SK-N-SH (cell line): ENCODE results near the gene SLC7A6OS. TPM values are rescaled to one million over a fixed set of nuclear protein-coding genes. Genes with fewer than 3 reads are reported as not detected.

Experiments
- CTCF ChIA-PET: fragments of 300-600, 350-600 bp; formaldehyde crosslinking; extraction: SDS; loops from one replicate; lab custom pipeline; 2021; lab: Yijun Ruan, JAX
- POLR2A ChIA-PET: fragments of 350-600 bp; sonication (Branson Sonifier 250); formaldehyde crosslinking; extraction: SDS; loops from one replicate; lab custom pipeline; 2020; ENCODE audit warnings: antibody characterized with exemption, inconsistent platforms; lab: Yijun Ruan, JAX
- DNase-seq: peaks from one replicate; pipeline ENCODE4 v3.0.0; 2012
- H2AFZ ChIP-seq: fragments of 200-600 bp; sonication (generic); 2 replicates; pipeline ENCODE4 v1.8.1; 2016; ENCODE audit warnings: antibody characterized with exemption, mild to moderate bottlenecking, low read depth
- H3F3A ChIP-seq: fragments of 200-600 bp; sonication (generic); replicated peaks from 2 replicates; pipeline ENCODE3; 2016; ENCODE audit warnings: antibody characterized with exemption, mild to moderate bottlenecking; ENCODE audit not compliant: insufficient read depth
- H3K27ac ChIP-seq, 2 experiments: fragments of 200-500 bp in 1 of 2; fragments of 200-600 bp in 1 of 2; sonication (Bioruptor generic) in 1 of 2; sonication (generic), shearing (Covaris generic) in 1 of 2; 2 replicates each; pipeline versions ENCODE4 v1.5.1 to v1.6.1; 2014 to 2016; ENCODE audit warnings: low read depth in 2 of 2, inconsistent platforms in 1 of 2, low read length in 1 of 2, mild to moderate bottlenecking in 1 of 2, mixed read lengths in 1 of 2
- H3K27me3 ChIP-seq: fragments of 200-600 bp; sonication (generic), shearing (Covaris generic); 2 replicates; pipeline ENCODE4 v1.6.1; 2016; ENCODE audit warnings: mixed run types; ENCODE audit not compliant: insufficient read depth
- H3K36me3 ChIP-seq, 2 experiments: fragments of 200-500 bp in 1 of 2; fragments of 200-600 bp in 1 of 2; sonication (Bioruptor generic) in 1 of 2; sonication (generic) in 1 of 2; replicated peaks in 1 of 2; 2 replicates each; pipeline versions ENCODE3 to v1.5.1; 2014 to 2016; ENCODE audit warnings: low read length in 1 of 2, mild to moderate bottlenecking in 1 of 2; ENCODE audit not compliant: insufficient read depth in 2 of 2, control insufficient read depth in 1 of 2
- H3K4me1 ChIP-seq, 2 experiments: fragments of 200-500 bp in 1 of 2; fragments of 200-600 bp in 1 of 2; sonication (Bioruptor generic) in 1 of 2; sonication (generic), shearing (Covaris generic) in 1 of 2; 2 replicates each; pipeline versions ENCODE4 v1.5.1 to v1.6.1; 2014 to 2016; ENCODE audit warnings: low read depth in 1 of 2, low read length in 1 of 2, mixed run types in 1 of 2; ENCODE audit not compliant: insufficient read depth in 2 of 2, control insufficient read depth in 1 of 2
- H3K4me2 ChIP-seq: fragments of 200-600 bp; sonication (generic), shearing (Covaris generic); 2 replicates; pipeline ENCODE4 v1.6.1; 2017; ENCODE audit warnings: mixed run types
- H3K4me3 ChIP-seq, 2 experiments: fragments of 200-500 bp in 1 of 2; fragments of 200-600 bp in 1 of 2; sonication (Bioruptor generic) in 1 of 2; sonication (generic), shearing (Covaris generic) in 1 of 2; 2 replicates each; pipeline versions ENCODE4 v1.5.1 to v1.8.1; 2014 to 2016; ENCODE audit warnings: low read depth in 2 of 2, inconsistent platforms in 1 of 2, low read length in 1 of 2, mild to moderate bottlenecking in 1 of 2, mixed read lengths in 1 of 2, moderate library complexity in 1 of 2
- H3K79me2 ChIP-seq: fragments of 200-600 bp; sonication (generic); 2 replicates; pipeline ENCODE4 v1.8.1; 2017; ENCODE audit warnings: mild to moderate bottlenecking; ENCODE audit not compliant: insufficient read depth
- H3K9ac ChIP-seq: fragments of 200-600 bp; sonication (generic); 2 replicates; pipeline ENCODE4 v1.6.1; 2017; ENCODE audit warnings: mixed run types
- H3K9me2 ChIP-seq: fragments of 200-600 bp; sonication (generic); 2 replicates; pipeline ENCODE4 v1.6.1; 2017; ENCODE audit warnings: mixed run types
- H3K9me3 ChIP-seq: fragments of 200-600 bp; sonication (generic); 2 replicates; pipeline ENCODE4 v1.6.1; 2017; ENCODE audit warnings: mixed run types, mild to moderate bottlenecking, moderate library complexity
- H4K20me1 ChIP-seq: fragments of 200-600 bp; sonication (generic); 2 replicates; pipeline ENCODE4 v1.6.1; 2017; ENCODE audit warnings: mild to moderate bottlenecking, mixed run types; ENCODE audit not compliant: insufficient read depth
- ELF1 ChIP-seq: IDR thresholded peaks from 2 replicates; pipeline ENCODE4 v1.4.0; 2012
- FOXJ3 ChIP-seq: sonication (generic); formaldehyde crosslinking; IDR thresholded peaks from 2 replicates; pipeline ENCODE4 v1.5.1; 2020; ENCODE audit warnings: mild to moderate bottlenecking, missing genetic modification reagents
- GATA2 ChIP-seq: sonication (generic); formaldehyde crosslinking; IDR thresholded peaks from 2 replicates; pipeline ENCODE4 v1.5.0; 2020; ENCODE audit warnings: mild to moderate bottlenecking, missing genetic modification reagents
- JUND ChIP-seq: IDR thresholded peaks from 2 replicates; pipeline ENCODE4 v1.4.0; 2012
- RAD21 ChIP-seq: IDR thresholded peaks from 2 replicates; pipeline ENCODE4 v1.6.1; 2012; ENCODE audit warnings: mild to moderate bottlenecking, low read length
- RCOR1 ChIP-seq: fragments of 150-350 bp; IDR thresholded peaks from 2 replicates; pipeline ENCODE4 v1.6.1; 2017; ENCODE audit warnings: antibody characterized with exemption, low read length
- REST ChIP-seq: IDR thresholded peaks from 2 replicates; pipeline ENCODE4 v1.6.1; 2012; ENCODE audit warnings: mild to moderate bottlenecking, low read depth, low read length, moderate library complexity
- RXRA ChIP-seq: IDR thresholded peaks from 2 replicates; pipeline ENCODE4 v1.4.0; 2012; ENCODE audit warnings: low read depth, mild to moderate bottlenecking, borderline replicate concordance
- SIN3A ChIP-seq: IDR thresholded peaks from 2 replicates; pipeline ENCODE4 v1.6.1; 2012; ENCODE audit warnings: low read depth, mild to moderate bottlenecking, low read length, moderate library complexity, borderline replicate concordance
- TAF1 ChIP-seq: IDR thresholded peaks from 2 replicates; pipeline ENCODE4 v1.6.1; 2012; ENCODE audit warnings: low read depth, mild to moderate bottlenecking, low read length, moderate library complexity, borderline replicate concordance
- TEAD4 ChIP-seq: IDR thresholded peaks from 2 replicates; pipeline ENCODE4 v1.4.0; 2012; ENCODE audit warnings: mild to moderate bottlenecking, borderline replicate concordance; ENCODE audit not compliant: insufficient read depth
- USF2 ChIP-seq: fragments of 150-350 bp; IDR thresholded peaks from 2 replicates; pipeline ENCODE4 v1.6.1; 2017; ENCODE audit warnings: antibody characterized with exemption, low read length, low read depth, borderline replicate concordance
- WGBS: methylation state at CpG from one replicate; pipeline ENCODE4 v1.1.6; 2017; ENCODE audit warnings: low lambda C conversion rate; 5-methylcytosine and 5-hydroxymethylcytosine counted together
- polyA plus RNA-seq, 3 experiments: library from polyadenylated mRNA; depleted of rRNA; stranded (reverse); fragments of >200 nt; gene quantifications; 2 replicates each; pipeline ENCODE4 v1.2.3, GENCODE V29; 2012
- TF ChIP-seq, protein P1 (sequence below): IDR thresholded peaks from 2 replicates; pipeline ENCODE4 v1.4.0; 2012; ENCODE audit warnings: low read depth, borderline replicate concordance
- TF ChIP-seq, protein P2 (sequence below): fragments of 200-600 bp; sonication (generic); IDR thresholded peaks from 2 replicates; pipeline ENCODE4 v1.6.1; 2017; ENCODE audit warnings: antibody characterized with exemption, mild to moderate bottlenecking, moderate library complexity

Gene SLC7A6OS
- polyA plus RNA-seq, 1 of the 3 experiments (the other 2 are of a cell fraction), result 6.6 TPM

- ChIA-PET POLR2A (no interaction called here), CTCF (interaction anchor here (1.4 to 9.0 kb wide), 2 partner anchors 11 to 60 kb away, joined by 3 to 92 read pairs; partner anchors contain the start of genes PRMT7, SLC7A6 and SLC7A6OS)
- Histone ChIP-seq H3K79me2 (peaks cover 6% of the 10 kb centered on the region), H3F3A (no peaks in the 10 kb centered on the region), H3K27me3 (no peaks in the 10 kb centered on the region), H3K9me3 (no peaks in the 10 kb centered on the region), H3K27ac (no peak overlapping the region), H3K9me2 (no peaks in the 10 kb centered on the region), H3K36me3 (peaks cover 6 to 8% of the 10 kb centered on the region in 2 experiments), H3K4me1 (peaks cover 6% of the 10 kb centered on the region in 2 experiments; a peak in 2 of 4 replicates), H4K20me1 (no peaks in the 10 kb centered on the region), H2AFZ (no peak overlapping the region), H3K4me3 (no peak overlapping the region), H3K4me2 (no peak overlapping the region), H3K9ac (no peak overlapping the region)
- TF ChIP-seq RAD21, result no peak
- TF ChIP-seq JUND, result no peak
- no peak for TF ChIP-seq TAF1
- TF ChIP-seq, protein P1, sequence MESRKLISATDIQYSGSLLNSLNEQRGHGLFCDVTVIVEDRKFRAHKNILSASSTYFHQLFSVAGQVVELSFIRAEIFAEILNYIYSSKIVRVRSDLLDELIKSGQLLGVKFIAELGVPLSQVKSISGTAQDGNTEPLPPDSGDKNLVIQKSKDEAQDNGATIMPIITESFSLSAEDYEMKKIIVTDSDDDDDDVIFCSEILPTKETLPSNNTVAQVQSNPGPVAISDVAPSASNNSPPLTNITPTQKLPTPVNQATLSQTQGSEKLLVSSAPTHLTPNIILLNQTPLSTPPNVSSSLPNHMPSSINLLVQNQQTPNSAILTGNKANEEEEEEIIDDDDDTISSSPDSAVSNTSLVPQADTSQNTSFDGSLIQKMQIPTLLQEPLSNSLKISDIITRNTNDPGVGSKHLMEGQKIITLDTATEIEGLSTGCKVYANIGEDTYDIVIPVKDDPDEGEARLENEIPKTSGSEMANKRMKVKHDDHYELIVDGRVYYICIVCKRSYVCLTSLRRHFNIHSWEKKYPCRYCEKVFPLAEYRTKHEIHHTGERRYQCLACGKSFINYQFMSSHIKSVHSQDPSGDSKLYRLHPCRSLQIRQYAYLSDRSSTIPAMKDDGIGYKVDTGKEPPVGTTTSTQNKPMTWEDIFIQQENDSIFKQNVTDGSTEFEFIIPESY, result no peak
- no peak for TF ChIP-seq GATA2 (CRISPR knock-in tag)
- no peak for TF ChIP-seq SIN3A
- TF ChIP-seq RXRA, result no peak
- TF ChIP-seq, protein P2, sequence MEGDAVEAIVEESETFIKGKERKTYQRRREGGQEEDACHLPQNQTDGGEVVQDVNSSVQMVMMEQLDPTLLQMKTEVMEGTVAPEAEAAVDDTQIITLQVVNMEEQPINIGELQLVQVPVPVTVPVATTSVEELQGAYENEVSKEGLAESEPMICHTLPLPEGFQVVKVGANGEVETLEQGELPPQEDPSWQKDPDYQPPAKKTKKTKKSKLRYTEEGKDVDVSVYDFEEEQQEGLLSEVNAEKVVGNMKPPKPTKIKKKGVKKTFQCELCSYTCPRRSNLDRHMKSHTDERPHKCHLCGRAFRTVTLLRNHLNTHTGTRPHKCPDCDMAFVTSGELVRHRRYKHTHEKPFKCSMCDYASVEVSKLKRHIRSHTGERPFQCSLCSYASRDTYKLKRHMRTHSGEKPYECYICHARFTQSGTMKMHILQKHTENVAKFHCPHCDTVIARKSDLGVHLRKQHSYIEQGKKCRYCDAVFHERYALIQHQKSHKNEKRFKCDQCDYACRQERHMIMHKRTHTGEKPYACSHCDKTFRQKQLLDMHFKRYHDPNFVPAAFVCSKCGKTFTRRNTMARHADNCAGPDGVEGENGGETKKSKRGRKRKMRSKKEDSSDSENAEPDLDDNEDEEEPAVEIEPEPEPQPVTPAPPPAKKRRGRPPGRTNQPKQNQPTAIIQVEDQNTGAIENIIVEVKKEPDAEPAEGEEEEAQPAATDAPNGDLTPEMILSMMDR, result no peak
- TF ChIP-seq ELF1, result no peak
- no peak for DNase-seq
- 86% methylated on average over 6 of the region's 6 CpGs for WGBS
These were observed 59.8 kb downstream of the SLC7A6OS start for GRCh38 chr16:68250951-68251350.

- Histone ChIP-seq H3K79me2 (peaks cover 13% of the 10 kb centered on the region), H3K27ac (no peak overlapping the region), H3K4me3 (no peak overlapping the region), H3F3A (no peaks in the 10 kb centered on the region), H3K9ac (no peak overlapping the region), H3K4me2 (no peak overlapping the region), H3K36me3 (peaks cover 0 to 8% of the 10 kb centered on the region in 2 experiments), H2AFZ (no peak overlapping the region), H3K9me2 (no peaks in the 10 kb centered on the region), H3K27me3 (no peaks in the 10 kb centered on the region), H4K20me1 (no peaks in the 10 kb centered on the region), H3K9me3 (no peaks in the 10 kb centered on the region), H3K4me1 (peaks cover 7 to 12% of the 10 kb centered on the region in 2 experiments; a peak in 2 of 4 replicates)
- ChIA-PET CTCF (interaction anchor here (0.9 to 9.0 kb wide), 3 partner anchors 13 to 79 kb away, joined by 3 to 92 read pairs (median 4); partner anchors contain the start of gene SLC7A6), POLR2A (no interaction called here)
- DNase-seq, result no peak
- WGBS, result 91% methylated on average over 4 of the region's 4 CpGs
- TF ChIP-seq RCOR1 (no peak), FOXJ3 (CRISPR knock-in tag) (no peak), TAF1 (no peak), RXRA (no peak), USF2 (no peak), TEAD4 (no peak), REST (no peak)
- TF ChIP-seq, protein P2, result no peak
These were observed 61.4 kb downstream of the SLC7A6OS start for GRCh38 chr16:68249371-68249770.
